Measurements from ENCODE around the gene TTYH2.

TTYH2 gene

GRCh38 chr17:74235040-74235581 is 21.7 kb downstream of the TTYH2 start:
- no peak for DNase-seq (ENCODE audit: low read depth in 3 of 3)

- no peak for DNase-seq (ENCODE audit: low read depth in 3 of 3)
These were observed 22.6 kb downstream of the TTYH2 start for GRCh38 chr17:74235911-74236371.

- no peak for DNase-seq (ENCODE audit: low read depth in 3 of 3)
These were observed 23.9 kb downstream of the TTYH2 start for GRCh38 chr17:74237321-74237720.

DNA sequence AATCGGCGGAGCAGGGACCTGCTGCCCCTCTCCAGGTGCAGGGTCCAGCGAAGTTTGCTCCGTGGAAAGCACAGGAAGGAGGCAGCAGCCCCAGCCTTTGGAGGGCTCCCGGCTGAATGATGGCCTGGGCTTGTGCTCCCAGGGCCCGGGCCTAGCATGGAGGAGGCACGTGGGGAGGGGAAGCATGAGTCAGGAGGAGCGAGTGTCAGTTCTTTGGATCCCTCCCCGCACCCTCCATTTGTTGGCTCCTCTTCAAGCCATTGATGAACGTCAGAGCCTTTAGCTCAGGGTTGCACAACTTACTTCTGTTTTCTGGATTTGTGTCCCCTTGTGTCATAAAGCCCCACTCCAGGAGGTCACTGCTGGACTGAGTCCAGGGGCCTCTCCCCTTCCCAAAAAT is 25.8 kb downstream of the TTYH2 start:
- no peak for DNase-seq (ENCODE audit: low read depth in 3 of 3)

GRCh38 chr17:74240618-74241205 is 27.3 kb downstream of the TTYH2 start:
- no peak for DNase-seq (ENCODE audit: low read depth in 3 of 3)

DNA sequence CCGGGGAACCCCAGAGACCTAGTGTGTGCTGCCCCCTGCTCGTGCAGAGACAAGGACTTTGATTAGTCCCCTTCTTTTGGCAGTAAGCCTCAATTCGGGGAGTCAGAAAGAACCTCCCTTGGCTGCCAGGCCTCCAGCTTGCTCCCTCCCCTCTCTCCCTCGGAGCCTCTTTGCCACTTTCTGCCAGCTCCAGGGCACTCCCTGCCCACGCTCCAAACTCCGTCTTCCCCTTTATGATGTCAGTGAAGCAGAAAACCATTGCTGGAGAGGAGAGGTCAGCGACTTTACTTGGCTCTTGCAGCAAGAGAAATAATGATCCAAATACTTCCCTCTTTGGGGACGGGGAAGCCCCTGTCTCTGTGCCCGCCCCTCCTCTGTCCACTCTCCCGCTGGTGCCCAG is 28.1 kb downstream of the TTYH2 start:
- DNase-seq (ENCODE audit: low read depth in 3 of 3), result no peak

- no peak for DNase-seq (ENCODE audit: low read depth in 3 of 3)
These were observed 28.5 kb downstream of the TTYH2 start for GRCh38 chr17:74241847-74242246.

DNA sequence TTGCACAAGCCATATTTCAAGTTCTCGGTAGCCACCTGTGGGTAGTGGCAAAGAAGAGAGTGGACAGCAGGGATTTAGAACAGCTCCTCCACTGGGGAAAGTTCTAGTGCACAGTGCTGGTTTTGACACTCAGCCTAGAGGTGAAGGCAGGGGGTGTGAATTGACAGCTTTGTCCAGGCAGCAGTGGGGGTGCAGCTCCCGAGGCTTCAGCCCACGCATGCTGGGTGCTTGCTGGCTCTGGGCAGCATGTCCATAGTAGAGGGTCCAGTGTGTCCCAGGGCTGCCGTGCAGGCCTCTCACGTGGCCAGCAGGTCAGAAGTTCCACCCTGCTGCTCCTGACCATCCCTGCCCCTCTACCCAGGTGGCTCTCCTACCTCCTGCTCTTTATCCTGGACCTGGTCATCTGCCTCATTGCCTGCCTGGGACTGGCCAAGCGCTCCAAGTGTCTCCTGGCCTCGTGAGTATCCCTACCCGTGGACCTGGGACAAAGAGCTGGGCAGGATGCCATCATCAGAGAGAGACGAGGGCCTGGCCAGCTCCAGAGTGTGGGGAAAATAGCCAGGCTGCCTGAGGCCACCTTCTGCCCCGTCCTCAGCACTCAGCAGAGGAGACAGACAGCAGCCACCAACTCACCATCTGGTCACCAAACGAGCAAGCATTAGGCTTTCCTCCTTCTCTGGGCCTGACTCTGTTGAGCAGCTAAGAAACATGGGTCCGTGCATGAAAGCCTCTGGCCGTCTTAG is 29.8 kb downstream of the TTYH2 start:
- no peak for DNase-seq (ENCODE audit: low read depth in 3 of 3)

DNA sequence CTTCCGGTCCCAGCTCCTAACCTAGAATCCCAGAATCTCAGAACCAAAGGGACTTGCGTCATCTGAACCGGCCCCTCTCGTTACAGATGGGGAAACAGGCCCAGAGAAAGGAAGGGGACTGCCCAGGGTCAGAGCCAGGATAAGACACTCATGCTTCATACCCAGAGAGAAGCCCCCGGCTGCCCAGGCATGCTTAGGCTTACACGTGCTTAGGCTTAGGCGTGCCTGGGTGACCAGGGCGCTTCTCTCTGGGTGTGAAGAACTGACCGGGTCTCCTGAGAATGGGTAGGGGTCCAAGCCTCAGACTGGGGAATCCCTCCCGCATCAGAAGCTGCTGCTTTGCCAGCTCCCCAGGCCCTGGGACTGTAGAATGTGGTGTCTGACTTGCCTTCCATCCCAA is 30.8 kb downstream of the TTYH2 start:
- DNase-seq (ENCODE audit: low read depth in 3 of 3), result no peak

- DNase-seq (ENCODE audit: low read depth in 3 of 3), result no peak
These were observed 31.2 kb downstream of the TTYH2 start for GRCh38 chr17:74244548-74244947.

- no peak for DNase-seq (ENCODE audit: low read depth in 3 of 3)
These were observed 31.9 kb downstream of the TTYH2 start for GRCh38 chr17:74245145-74245831.

GRCh38 chr17:74245871-74246270 is 32.5 kb downstream of the TTYH2 start:
- DNase-seq (ENCODE audit: low read depth in 3 of 3), result no peak

DNA sequence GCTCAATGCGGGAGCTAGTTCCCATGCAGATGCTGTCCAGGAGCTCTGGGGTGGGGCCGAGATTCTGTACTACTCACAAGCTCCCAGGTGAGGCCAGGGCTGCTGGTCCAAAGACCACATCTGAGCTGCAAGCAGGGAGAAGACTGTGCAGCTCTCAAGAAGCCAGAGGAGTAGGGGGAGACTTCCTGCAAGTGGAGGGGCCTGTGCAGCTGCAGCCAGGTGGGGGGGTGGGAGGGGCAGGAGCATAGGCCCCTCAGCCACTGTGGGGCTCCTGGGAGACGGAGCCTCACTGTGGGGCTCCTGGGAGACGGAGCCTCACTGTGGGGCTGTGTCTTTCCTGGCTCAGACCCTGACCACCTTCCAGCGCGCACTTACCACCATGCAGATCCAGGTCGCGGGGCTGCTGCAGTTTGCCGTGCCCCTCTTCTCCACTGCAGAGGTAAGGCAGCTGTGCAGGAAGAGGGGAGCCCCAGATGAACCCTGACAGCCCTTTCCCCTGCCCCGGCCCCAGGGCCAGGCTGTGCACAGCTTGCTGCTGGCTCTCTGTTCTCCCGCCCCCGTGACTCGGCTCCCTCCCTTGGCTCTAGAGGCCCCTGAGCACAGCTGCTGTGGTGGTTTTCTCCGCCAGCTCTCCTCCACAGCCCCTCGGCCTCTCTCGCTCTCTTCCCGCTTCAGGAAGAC is 36.4 kb downstream of the TTYH2 start:
- no peak for DNase-seq (ENCODE audit: low read depth in 3 of 3)

DNA sequence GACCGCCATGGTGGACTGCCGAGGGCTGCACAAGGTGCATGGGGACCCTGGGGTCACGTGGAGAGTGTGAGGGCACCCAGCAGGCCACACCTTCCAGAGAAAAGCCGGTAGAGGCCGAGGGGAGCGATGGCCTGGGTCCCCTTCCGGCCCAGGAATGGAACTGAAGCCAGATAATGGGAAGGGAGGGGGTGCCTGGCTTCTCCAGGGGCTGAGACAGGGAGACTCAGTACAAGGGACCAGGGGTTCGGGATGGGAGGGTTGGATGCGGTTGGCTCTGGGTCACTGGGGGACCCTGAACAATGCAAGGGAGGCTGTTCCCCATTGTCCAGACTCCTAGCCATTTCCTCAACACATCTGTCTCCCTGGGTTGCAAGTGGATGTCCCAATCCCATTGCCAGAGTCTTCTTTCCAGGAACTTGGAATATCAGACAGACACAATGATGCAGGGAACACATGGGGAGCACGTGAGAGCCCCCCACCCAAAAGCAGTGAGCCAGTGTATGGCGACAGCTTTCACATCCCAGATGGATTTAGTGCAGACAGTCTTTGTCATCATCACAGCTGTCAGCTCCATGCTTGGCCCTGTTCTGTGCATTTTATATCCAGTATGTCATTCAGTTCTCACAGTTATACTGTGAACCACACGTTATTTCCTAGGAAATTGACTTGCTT is 37.1 kb downstream of the TTYH2 start:
- DNase-seq (ENCODE audit: low read depth in 3 of 3), result no peak

- DNase-seq (ENCODE audit: low read depth in 3 of 3), result no peak
These were observed 37.7 kb downstream of the TTYH2 start for GRCh38 chr17:74251051-74251450.

DNA sequence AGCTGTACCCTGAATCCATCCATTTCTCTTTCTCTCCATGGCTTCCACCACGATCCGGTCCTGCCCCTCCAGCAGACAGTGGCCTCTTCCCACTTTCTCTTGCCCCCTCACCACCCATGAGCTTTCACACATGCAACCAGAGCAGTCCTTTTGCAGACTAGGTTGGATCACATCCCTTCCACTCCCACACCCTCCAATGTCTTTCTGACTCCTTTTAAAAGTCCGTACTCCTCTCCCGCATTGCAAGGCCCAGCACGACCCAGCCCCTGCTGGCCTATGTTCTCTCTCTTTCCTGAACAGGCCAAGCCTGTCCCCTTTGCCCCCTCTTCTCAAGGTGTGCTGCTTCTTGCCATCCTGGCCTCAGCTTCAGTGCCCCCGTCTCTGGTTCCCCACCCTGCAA is 38.2 kb downstream of the TTYH2 start:
- DNase-seq (ENCODE audit: low read depth in 3 of 3), result no peak

- DNase-seq (ENCODE audit: low read depth in 3 of 3), result no peak
These were observed 38.8 kb downstream of the TTYH2 start for GRCh38 chr17:74252211-74252610.

DNA sequence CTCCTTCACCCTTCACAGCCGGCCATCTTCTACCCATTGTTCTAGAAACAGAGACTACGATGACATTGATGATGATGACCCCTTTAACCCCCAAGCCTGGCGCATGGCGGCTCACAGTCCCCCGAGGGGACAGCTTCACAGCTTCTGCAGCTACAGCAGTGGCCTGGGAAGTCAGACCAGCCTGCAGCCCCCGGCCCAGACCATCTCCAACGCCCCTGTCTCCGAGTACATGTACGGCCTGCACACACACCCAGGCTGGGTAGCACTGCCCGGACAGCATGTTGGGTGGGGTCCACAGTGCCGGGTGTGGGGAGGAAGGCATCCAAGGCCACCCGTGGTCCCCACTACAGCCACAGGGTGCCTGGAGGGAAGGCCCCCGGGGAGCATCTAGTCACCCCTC is 39.7 kb downstream of the TTYH2 start:
- DNase-seq (ENCODE audit: low read depth in 3 of 3), result no peak

DNA sequence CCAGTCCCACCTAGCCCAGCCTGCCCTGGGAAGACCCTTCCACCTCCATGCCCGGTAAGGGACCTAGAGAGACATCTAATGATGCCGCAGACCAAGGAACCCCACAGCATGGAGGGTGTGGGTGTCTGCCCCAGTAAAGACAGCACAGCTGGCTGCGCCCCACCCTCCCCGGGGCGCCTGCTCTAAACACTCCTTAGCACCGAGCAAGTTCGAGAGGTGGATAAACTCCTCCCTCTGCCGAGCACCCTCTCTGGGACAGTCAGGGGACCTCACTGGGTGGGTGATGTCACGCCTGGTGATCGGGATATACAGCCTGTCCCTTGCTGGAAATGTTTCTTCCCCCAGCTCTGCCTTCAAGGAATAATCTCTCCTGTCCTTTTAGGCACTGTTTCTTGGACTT is 43.9 kb downstream of the TTYH2 start:
- no peak for DNase-seq (ENCODE audit: low read depth in 3 of 3)

DNA sequence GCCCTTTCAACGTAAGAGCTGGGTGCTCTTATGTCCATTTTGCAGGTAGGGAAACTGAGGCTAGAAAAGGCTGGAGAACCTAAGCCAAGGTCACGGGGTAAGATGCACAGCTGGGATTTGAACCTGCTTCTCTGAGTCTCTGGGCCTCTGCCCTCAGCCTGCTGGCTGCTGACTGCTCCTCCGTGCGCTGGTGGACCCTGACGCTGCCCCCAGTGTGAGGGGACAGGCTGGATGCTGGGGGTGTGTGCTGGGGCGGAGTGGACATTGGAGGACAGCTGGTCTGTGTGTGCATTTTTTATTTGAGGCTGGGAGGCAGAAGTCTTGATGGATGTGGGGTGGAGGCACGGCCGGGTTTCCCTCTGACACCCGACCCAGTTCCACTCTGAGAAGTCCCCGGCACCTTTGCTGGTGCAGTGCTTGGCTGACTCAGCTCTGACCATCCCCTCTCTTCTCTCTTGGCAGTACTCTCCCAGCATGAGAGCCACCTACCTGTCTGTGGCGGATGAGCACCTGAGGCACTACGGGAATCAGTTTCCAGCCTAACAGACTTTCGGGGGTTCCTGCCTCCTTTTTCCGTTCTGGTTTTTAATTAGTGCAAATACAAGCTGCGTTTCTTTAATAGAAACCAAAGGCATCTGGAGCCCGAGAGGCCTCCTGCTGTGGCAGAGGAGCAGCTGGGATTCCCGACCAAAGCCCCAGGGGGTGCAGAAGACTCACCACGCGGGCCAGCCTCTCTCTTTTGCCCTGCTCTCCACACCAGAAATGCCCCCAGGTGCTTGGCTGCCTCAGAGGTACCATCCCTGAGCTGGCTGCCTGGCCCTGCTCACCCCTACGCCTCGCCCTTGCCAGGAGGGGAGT is 46.5 kb downstream of the TTYH2 start:
- no peak for DNase-seq (ENCODE audit: low read depth in 3 of 3)

GRCh38 chr17:74260525-74260850 is 47.1 kb downstream of the TTYH2 start:
- DNase-seq (ENCODE audit: low read depth in 3 of 3), result no peak

All from stimulated activated CD4-positive, alpha-beta T cell treated with anti-CD3 and anti-CD28 coated beads, TNF-alpha, amount 100 ng/mL, for 48 hours (primary cell).